AG04449 (cell line): ENCODE measurements around the gene C6orf132.

ENCODE experiments used
- CTCF ChIA-PET: fragments of 350-600 bp; formaldehyde crosslinking; extraction: SDS; loops from one replicate; lab custom pipeline; 2021; ENCODE audit warnings: antibody characterized with exemption; lab: Yijun Ruan, JAX
- POLR2A ChIA-PET: fragments of 400-600, 350-600 bp; formaldehyde crosslinking; extraction: SDS; loops from one replicate; lab custom pipeline; 2020; ENCODE audit warnings: antibody characterized with exemption, inconsistent platforms; lab: Yijun Ruan, JAX
- DNase-seq: peaks from one replicate; pipeline ENCODE4 v3.0.0-alpha.2; 2010; ENCODE audit warnings: low read depth, low spot score
- H3K4me3 ChIP-seq: 2 replicates; pipeline ENCODE4 v1.5.1; 2011; ENCODE audit warnings: low read depth, mild to moderate bottlenecking, control low read depth, low read length
- TF ChIP-seq, protein P1 (sequence below): IDR thresholded peaks from one replicate; pipeline ENCODE4 v1.5.1; 2011; ENCODE audit warnings: mild to moderate bottlenecking, moderate library complexity, low read length, control low read depth, inconsistent platforms; ENCODE audit not compliant: insufficient read depth; ENCODE audit errors: missing control alignments

Gene C6orf132

DNA sequence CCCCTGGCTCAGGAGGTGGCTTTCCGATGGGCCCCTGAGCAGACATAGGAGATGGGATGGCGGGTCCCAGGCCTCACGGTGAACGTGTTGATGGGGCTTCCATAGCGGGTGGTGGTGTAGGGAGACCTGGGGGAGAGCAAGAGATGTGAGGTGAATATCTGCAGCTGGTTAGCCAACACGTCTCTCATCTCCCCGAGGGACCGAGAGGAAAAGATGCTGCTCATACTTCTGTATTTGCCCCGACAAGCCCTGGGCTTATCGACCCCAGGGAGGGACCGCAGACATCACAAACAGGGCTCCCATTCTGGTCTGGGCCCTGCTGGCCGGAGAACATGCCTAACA lies 38.7 kb downstream of the C6orf132 start:
- ChIA-PET CTCF (interaction anchor here (1.2 to 6.3 kb wide), 21 partner anchors 8 to 444 kb away, joined by 3 to 52 read pairs (median 6); no protein-coding TSS in a partner anchor), POLR2A (no interaction called here)
- no peak for DNase-seq
- H3K4me3 ChIP-seq = no peak overlapping the region
- TF ChIP-seq, protein P1, sequence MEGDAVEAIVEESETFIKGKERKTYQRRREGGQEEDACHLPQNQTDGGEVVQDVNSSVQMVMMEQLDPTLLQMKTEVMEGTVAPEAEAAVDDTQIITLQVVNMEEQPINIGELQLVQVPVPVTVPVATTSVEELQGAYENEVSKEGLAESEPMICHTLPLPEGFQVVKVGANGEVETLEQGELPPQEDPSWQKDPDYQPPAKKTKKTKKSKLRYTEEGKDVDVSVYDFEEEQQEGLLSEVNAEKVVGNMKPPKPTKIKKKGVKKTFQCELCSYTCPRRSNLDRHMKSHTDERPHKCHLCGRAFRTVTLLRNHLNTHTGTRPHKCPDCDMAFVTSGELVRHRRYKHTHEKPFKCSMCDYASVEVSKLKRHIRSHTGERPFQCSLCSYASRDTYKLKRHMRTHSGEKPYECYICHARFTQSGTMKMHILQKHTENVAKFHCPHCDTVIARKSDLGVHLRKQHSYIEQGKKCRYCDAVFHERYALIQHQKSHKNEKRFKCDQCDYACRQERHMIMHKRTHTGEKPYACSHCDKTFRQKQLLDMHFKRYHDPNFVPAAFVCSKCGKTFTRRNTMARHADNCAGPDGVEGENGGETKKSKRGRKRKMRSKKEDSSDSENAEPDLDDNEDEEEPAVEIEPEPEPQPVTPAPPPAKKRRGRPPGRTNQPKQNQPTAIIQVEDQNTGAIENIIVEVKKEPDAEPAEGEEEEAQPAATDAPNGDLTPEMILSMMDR = no peak

DNA sequence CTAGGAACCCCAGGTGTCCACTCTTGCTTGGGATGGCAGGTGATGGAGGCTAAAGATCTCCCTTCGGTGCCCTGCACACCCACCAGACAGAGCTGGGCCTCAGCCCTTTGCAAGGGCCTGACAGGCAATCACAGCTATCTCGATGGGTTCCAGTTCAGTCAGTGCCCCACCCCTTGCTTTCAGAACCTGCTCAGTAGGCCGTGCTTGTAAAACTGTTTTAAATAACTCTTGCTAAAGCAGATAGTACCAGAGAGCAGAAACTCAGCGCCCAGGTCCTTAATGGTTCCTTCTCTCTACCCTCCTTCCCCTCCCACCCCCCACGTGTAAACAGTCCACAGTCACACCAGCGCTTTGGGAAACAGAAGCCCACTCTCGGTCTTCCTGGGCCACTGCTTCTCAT lies 39.2 kb downstream of the C6orf132 start:
- no peak for DNase-seq
- TF ChIP-seq, protein P1 = no peak
- H3K4me3 ChIP-seq = no peak overlapping the region
- CTCF ChIA-PET = interaction anchor here (0.9 to 6.3 kb wide), 16 partner anchors 9 to 444 kb away, joined by 3 to 52 read pairs (median 8); no protein-coding TSS in a partner anchor
- POLR2A ChIA-PET = no interaction called here

DNA sequence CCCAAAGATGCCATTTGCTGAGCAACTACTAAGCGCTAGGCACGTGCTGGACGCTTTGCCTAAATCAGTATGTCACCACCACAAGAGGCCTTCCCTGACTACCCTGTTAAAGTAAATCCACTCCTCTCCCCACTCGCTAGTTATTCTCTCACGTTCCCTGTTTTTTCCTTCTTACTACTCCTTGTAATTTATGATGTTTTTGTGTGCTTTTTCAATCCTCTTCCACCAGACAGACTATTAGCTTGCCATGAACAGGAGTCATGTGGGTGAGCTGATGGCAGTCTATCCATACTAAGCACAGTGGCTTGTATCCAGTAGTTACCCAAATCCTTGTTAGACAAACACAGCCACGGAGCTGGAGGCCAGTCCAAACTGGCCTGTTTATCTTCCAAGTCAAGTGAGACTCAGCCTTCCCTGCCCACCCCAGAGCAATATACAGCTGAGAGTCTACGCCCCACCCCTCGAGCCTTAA lies 41.2 kb downstream of the C6orf132 start:
- no peak for DNase-seq
- TF ChIP-seq, protein P1 = no peak
- CTCF ChIA-PET = interaction anchor here (1.0 to 1.6 kb wide), 3 partner anchors 12 to 36 kb away, joined by 3 to 5 read pairs (median 3); no protein-coding TSS in a partner anchor
- no peak overlapping the region for H3K4me3 ChIP-seq
- POLR2A ChIA-PET = interaction anchor here (0.6 to 1.9 kb wide), 3 partner anchors 11 to 15 kb away, joined by 3 to 7 read pairs (median 3); no protein-coding TSS in a partner anchor

GRCh38 chr6:42100029-42100901 lies 42.2 kb downstream of the C6orf132 start:
- TF ChIP-seq, protein P1 = no peak
- H3K4me3 ChIP-seq = no peak overlapping the region
- ChIA-PET POLR2A (interaction anchor here (0.6 to 1.9 kb wide), 3 partner anchors 10 to 43 kb away, joined by 3 to 7 read pairs (median 3); no protein-coding TSS in a partner anchor), CTCF (interaction anchor here (1.0 to 1.6 kb wide), 5 partner anchors 11 to 114 kb away, joined by 3 to 6 read pairs (median 5); no protein-coding TSS in a partner anchor)
- no peak for DNase-seq

DNA sequence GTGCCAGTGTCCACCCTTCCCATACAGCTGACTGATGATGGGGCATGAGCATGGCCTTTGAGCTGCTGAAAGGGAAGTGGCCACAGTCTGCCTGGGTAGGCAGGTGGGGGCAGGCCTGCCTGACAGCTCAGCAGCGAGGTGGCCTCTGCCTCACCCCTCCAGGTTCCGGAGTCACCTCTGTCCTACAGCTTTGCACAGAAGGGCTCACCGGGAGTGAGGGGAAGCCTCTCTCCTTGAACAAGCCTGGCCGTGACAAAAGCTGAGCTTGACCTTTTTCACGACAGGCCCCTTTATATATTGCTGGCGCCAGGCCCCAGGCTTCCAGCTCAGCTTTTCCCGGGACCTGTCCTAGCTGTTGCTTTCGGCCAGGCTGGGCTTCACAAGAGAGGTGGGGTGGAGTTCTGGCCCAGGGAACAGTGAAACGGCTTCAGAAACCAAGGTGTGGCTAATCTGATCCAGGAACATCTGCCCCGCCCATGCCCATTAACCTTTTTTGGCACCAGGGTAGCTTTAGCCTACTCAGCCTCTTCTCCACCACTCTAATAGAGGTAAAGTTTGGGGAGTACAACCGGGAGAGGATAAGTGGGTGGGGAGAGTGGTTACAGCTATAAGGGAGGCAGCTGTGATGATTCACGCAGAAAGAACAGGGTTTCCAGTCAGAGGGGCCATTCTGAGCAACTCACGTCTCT lies 42.9 kb downstream of the C6orf132 start:
- ChIA-PET POLR2A (interaction anchor here (1.0 to 1.9 kb wide), 2 partner anchors 14 to 44 kb away, joined by 3 to 7 read pairs; no protein-coding TSS in a partner anchor), CTCF (interaction anchor here (0.8 to 1.2 kb wide), 5 partner anchors 15 to 448 kb away, joined by 3 to 6 read pairs (median 5); no protein-coding TSS in a partner anchor)
- no peak for DNase-seq
- TF ChIP-seq, protein P1 = no peak
- H3K4me3 ChIP-seq = no peak overlapping the region
